Medulla oblongata (tissue), 1 donor: ENCODE data around the gene HOXD4.

Experiments
- DNase-seq: peaks from one replicate; pipeline ENCODE4 v3.0.0-alpha.2; 2015; ENCODE audit errors: extremely low spot score

HOXD4 gene

GRCh38 chr2:176126929-176127773 is 24.2 kb upstream of the HOXD4 start:
- DNase-seq = peak; percentile 87

GRCh38 chr2:176127774-176128072 is 23.6 kb upstream of the HOXD4 start:
- no peak for DNase-seq

- DNase-seq = peak; percentile 30
Observed at GRCh38 chr2:176128172-176128981, 23.0 kb upstream of the HOXD4 start.

- peak; percentile 48 for DNase-seq
Observed at GRCh38 chr2:176128982-176129796, 22.2 kb upstream of the HOXD4 start, which contains the start of gene HOXD8. Gene HOXD8 (plus strand): TSS chr2:176129705. CDS start chr2:176130367, 662 bp downstream.

- DNase-seq = peak; percentile 23
Observed at GRCh38 chr2:176129813-176130146, 21.6 kb upstream of the HOXD4 start.

- peak; percentile 67 for DNase-seq
Observed at GRCh38 chr2:176130147-176130956, 21.0 kb upstream of the HOXD4 start.

- DNase-seq = no peak
Observed at GRCh38 chr2:176130957-176131847, 20.1 kb upstream of the HOXD4 start.

GRCh38 chr2:176131848-176132158 is 19.5 kb upstream of the HOXD4 start:
- DNase-seq = no peak

GRCh38 chr2:176132205-176133171 is 18.9 kb upstream of the HOXD4 start:
- DNase-seq = peak; percentile 20

GRCh38 chr2:176133389-176133788 is 18.0 kb upstream of the HOXD4 start:
- peak; percentile 80 for DNase-seq

GRCh38 chr2:176134035-176134434 is 17.3 kb upstream of the HOXD4 start:
- no peak for DNase-seq

GRCh38 chr2:176135035-176135440 is 16.3 kb upstream of the HOXD4 start:
- peak; percentile 46 for DNase-seq

- DNase-seq = no peak
Observed at GRCh38 chr2:176136374-176137251, 14.7 kb upstream of the HOXD4 start.

- DNase-seq = no peak
Observed at GRCh38 chr2:176137252-176137580, 14.1 kb upstream of the HOXD4 start.

- DNase-seq = peak; percentile 26
Observed at GRCh38 chr2:176137906-176138305, 13.4 kb upstream of the HOXD4 start.

GRCh38 chr2:176138526-176138922 is 12.8 kb upstream of the HOXD4 start:
- DNase-seq = peak; percentile 38

GRCh38 chr2:176138923-176139660 is 12.3 kb upstream of the HOXD4 start:
- DNase-seq = peak; percentile 48
